HUES6 (cell line): ENCODE data around the gene ACSL6.
"Not testable (repeated sequence)": the region's sequence is repeated elsewhere in the genome, so short reads cannot be mapped to it uniquely, and the experiment has no call there.

Experiments used
- H3K27ac ChIP-seq: 2 replicates; pipeline ENCODE4 v1.7.0; 2013; ENCODE audit warnings: low read depth, mild to moderate bottlenecking, low read length, inconsistent platforms
- H3K27me3 ChIP-seq: 2 replicates; pipeline ENCODE4 v1.6.1; 2013; ENCODE audit warnings: low read length; ENCODE audit not compliant: control insufficient read depth, insufficient read depth
- H3K36me3 ChIP-seq: 2 replicates; pipeline ENCODE4 v1.6.1; 2013; ENCODE audit warnings: low read length; ENCODE audit not compliant: control insufficient read depth, insufficient read depth
- H3K4me1 ChIP-seq: 2 replicates; pipeline ENCODE4 v1.6.1; 2013; ENCODE audit warnings: low read length; ENCODE audit not compliant: control insufficient read depth, insufficient read depth
- H3K4me3 ChIP-seq: 2 replicates; pipeline ENCODE4 v1.5.1; 2013; ENCODE audit warnings: low read depth, low read length
- H3K9ac ChIP-seq: one replicate; pipeline ENCODE4 v1.6.1; 2013; ENCODE audit warnings: mild to moderate bottlenecking, low read length
- H3K9me3 ChIP-seq: 2 replicates; pipeline ENCODE4 v1.6.1; 2013; ENCODE audit warnings: low read depth, low read length; ENCODE audit not compliant: control insufficient read depth, insufficient read depth

ACSL6 gene

GRCh38 chr5:131906668-131907067 is 104.8 kb downstream of the ACSL6 start:
- Histone ChIP-seq H3K27ac (no peak overlapping the region), H3K9me3 (no peaks in the 10 kb centered on the region; the same call in 1 of the 2 replicates)

DNA sequence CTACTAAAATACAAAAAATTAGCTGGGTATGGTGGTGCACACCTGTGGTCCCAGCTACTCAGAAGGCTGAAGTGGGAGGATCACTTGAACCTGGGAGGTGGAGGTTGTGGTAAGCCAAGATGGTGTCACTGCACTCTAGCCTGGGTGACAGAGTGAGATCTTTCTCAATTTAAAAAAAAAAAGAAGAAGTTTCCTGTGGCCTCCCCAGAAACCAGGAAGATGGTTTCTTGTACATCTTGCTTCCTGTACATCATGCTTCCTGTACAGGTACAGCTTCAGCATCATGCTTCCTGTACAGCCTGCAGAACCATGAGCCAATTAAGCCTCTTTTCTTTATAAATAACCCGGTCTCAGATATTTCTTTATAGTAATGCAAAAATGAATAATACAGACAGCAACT is 109.2 kb downstream of the ACSL6 start:
- not testable (repeated sequence) for H3K27ac ChIP-seq, H3K27me3 ChIP-seq, H3K9me3 ChIP-seq, H3K36me3 ChIP-seq, H3K9ac ChIP-seq, H3K4me3 ChIP-seq, H3K4me1 ChIP-seq

More at GRCh38 chr5:131906668-131907067, 104.8 kb downstream of the ACSL6 start:
- H3K36me3 ChIP-seq: no peaks in the 10 kb centered on the region
- no peaks in the 10 kb centered on the region for H3K4me1 ChIP-seq
- H3K27me3 ChIP-seq: no peaks in the 10 kb centered on the region
- no peak overlapping the region for H3K9ac ChIP-seq
- H3K4me3 ChIP-seq: no peak overlapping the region
